GM21526 (cell line): Measurements from ENCODE around the gene WIF1.

Source experiments
- ATAC-seq: cut with Tn5 transposase; IDR thresholded peaks from one replicate; pipeline ENCODE4 v1.9.1; 2021; ENCODE audit warnings: moderate library complexity; ENCODE audit not compliant: unreplicated experiment, low FRiP score

Gene WIF1

DNA sequence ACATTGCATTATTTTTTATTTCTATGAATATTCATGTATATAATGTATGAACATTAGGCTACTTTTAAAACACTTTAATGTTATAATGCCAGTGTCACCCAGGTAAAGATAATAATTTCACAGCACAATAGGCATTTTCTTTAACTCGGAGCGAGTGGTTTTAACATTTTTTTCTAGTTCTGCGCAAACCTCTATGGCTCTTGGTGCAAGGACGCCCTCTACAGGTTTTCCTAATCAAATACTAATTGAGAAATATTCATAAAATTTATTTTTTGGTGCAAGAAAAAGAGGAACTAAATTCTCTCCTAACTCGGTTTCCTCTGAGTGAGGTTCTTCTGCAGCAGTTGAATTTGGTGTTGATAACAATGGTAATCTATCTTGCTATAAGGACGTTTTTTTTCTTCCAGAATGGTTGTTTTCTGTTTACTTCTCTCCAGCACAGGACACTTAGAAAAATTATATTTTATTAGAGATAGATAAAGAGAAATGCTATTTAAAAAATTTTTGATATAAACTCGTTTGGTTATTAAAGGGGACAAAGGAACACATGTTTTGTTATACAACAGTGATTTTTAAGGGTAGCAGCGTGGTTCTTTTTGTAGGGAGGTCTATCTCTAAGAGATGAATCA lies 2.4 kb upstream of the WIF1 start:
- ATAC-seq: no peak

DNA sequence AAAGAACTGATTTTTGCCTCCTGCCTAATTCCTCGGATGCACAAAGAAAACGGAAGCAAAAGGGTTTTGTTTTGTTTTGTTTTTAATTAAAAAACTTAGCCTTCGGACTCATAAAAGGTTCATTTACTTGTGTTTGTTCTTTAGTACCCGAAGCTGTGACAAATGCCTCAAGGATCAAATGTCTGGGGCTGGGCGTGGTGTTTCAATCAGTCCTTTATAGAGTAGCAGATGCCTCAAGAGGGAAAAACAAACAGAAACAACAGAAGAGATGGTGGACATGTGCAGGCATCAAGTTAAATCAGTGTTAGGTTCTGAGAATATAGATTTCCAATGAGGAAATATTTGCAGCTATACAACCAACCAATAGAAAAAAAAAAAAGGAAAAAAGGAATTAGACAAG lies 1.6 kb upstream of the WIF1 start:
- no peak for ATAC-seq

DNA sequence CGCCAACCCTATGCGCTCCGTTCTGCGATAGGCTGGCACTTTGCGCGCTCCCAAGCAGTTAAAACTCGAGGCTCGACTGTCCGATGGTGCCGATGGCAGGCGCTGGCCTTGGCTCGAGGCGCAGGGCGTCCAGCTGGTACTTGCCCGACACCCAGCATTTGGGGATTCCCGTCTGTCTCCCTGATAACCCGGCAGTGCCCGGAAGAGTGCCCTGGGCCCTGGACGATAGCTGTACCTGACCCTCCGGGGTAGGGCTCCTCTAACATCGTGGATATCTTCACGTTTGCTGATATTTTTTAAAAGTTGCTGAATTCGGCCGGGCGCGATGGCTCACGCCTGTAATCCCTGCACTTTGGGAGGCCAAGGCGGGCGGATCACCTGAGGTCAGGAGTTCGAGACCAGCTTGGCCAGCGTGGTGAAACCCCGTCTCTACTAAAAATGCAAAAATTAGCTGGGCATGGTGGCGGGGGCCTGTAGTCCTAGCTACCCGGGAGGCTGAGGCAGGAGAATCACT lies 908 bp upstream of the WIF1 start:
- no peak for ATAC-seq

DNA sequence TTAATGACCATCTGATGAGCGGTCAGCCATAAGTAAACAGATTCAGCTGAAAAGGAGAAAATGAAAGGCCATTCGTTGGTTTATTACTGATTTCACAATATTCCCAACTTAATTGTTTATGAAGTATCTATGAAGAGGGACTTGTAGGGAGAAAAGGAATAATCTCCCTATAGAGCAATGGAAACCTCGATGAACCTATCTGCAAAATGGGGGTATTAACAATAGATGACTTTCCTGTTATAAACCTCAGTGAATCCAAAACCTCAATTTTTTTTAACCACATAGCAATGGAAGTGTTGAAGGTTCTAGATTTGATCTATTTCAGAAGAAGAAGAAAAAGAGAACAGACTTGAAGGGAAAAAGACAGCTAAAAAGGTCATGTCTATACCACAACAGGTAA lies 2.0 kb downstream of the WIF1 start:
- ATAC-seq: no peak

DNA sequence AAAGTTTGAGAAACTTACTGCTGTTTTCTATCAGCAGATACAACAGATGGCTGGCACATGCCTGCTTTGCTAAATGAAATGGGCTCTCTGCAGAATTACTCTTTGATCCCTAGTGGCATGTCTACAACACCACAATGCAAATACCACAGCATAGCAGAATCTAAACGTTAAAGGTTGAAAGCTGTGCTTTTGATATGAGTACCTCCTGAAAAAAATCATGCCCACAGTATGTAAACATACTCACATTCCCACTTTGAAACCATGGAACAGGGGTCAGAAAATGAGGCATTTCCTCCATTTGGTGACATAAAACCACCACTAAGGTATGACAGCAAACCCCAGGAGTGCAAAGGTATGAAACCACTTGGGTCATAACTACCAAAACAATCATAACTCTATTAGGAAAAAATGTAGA lies 7.5 kb downstream of the WIF1 start:
- ATAC-seq: no peak

DNA sequence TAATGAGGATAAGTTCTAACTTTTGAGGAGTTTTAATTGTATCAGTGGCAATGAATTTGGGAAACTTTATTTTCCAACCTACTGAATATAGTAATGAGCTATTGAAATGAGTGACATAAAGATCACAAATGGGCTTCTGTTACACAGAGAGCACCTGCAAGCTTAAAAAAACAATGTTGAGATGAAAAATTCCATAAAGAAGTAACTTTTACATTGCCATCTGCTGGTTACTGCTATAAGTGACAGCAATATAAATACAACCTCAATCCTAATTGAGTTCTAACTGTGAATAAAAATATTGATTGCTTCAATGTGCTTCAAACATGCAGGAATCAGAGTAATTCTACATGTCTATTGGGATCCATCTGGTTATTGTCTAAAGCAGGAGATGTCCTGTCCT lies 14.2 kb downstream of the WIF1 start:
- ATAC-seq: no peak

DNA sequence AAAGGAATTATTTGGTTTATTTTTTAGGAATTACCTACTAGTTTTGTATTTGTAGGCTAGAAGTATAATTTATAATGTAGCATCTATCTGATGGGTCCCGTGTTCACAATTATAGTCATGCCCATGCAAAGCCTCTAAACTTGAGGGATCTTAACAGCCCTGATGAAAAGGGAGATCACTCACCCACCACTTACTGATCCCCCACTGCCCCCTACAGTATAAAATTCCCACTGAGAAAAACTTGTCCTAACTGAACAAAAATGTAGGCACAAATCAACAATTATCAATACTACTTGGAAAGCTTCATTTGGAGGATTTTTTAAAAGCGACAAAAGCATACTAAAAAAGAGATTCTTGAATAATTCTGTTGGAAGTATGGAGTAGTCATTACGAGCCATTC lies 21.0 kb downstream of the WIF1 start:
- no peak for ATAC-seq

DNA sequence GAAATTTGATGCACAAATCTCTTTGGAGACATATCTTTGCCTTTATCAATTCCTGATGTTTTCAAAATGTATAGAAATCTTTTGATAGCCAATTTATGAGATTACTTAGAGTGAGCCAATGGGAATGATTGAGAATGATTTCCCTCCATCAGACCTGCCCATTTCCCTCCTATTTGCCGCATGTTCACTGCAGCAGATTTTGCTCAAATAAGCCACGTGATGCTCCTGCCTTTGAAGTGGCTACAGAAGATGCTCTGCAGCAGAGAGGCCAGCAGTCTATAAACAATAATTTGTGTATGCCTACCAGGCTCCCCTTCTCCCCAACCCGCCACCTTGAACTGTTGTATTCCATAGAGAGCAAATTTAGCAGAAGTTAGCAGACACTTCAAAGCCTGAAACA lies 21.9 kb downstream of the WIF1 start:
- ATAC-seq: no peak

DNA sequence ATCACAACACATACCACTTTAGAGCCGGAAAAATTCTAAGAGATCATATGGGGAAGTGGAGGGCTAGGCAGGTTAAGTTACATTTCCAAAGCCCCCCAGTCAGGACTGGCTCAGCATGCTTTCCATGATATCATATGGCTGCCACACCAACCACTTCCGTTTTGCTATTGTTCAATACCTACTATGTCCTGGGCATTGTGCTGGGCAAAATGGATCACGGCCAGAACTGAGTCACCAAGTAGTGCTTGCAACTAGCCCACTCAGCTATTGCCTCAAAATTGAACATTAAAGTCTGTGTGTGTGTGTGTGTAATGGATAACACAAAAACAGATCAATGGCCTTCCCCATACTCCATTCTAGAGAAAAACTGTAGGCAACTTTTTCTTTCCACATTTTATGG lies 22.7 kb downstream of the WIF1 start:
- no peak for ATAC-seq

DNA sequence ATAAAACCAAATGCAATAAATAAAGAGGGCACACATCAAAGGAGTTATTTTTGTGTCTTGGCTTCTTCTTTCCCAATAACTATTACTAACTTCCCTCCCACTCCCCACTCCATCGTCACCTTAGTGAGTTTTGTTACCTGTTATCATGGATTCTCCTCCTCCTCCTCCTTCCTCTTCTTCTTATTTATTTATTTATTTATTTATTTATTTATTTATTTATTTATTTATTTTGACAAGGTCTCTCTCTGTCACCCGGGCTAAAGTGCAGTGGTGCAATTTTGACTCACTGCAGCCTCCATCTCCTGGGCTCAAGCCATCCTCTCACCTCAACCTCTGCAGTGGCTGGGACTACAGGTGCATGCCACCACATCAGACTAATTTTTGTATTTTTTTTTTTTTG lies 26.4 kb downstream of the WIF1 start:
- ATAC-seq: no peak

DNA sequence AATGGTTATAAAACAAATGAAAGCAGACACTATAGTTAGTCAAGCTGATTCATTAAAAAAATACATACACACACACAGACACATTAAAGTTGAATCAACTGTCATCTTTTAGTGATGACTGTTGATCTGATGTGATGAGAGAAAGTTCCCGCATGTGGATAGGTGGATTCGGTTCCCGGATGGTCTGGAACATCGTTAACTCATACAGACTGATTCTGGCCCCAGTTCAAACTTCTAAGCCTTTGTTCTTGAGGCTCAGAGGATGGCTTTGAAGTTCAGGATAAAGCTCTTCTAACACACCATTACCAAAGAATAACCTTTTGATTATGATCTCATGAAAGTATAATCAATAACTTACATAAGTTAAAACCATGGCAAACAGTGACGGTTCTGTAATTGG lies 27.5 kb downstream of the WIF1 start:
- ATAC-seq: no peak

DNA sequence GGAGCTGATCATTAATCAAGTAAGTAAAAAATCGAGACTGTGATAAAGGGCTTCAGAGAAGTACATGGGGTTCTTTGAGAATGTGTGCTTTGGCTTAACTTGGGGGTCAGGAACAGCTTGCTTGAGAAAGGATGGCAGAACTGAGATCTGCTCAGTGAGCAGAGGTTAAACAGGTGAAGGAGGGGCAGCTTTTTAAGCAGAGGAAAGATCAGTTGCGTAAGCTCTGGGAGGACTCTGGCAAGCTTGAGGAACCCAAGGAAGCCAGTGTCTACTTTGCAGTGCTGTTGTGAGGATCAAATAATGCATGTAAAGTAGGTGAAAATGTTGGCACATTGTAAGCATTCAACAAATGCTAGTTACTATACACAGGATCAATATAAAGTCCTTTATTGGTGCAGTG lies 30.6 kb downstream of the WIF1 start:
- no peak for ATAC-seq

DNA sequence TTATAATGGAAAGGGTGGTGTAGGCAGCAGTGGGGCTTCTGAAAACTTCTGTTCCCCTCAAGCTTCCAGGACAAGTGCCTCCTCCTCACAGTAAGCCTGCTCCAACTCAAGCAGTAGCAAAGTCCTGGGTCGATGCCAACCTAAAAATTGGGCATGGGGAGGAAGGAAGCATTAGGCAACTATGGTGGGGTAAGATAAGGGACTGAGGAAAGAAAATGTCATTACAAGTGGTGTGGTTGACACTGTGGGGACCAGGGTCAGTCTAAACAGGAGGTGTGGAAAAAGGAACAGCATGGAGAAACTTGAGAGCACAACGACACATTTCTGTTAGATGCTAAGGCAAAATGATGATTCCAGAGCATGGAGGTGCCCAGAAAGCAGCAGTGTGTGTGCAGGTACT lies 34.9 kb downstream of the WIF1 start:
- no peak for ATAC-seq

DNA sequence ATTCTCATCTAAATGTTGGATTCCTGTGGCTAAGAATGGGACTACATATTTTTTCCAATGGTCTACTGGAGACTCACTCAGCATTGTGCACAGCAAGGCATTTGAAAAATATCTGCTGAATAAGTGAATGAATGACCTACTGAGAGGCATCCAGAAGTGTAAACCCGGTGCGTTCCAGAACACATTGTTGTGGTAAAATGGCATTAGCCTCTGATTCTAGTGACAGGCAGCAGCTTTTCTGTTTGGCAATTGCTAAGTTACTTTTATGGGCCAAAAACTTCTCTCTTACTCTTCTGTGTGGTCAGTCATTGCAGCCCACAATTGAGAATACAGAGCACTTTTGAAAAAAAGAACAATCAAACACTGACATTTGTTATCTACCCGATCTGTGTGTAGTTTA lies 36.5 kb downstream of the WIF1 start:
- ATAC-seq: no peak

DNA sequence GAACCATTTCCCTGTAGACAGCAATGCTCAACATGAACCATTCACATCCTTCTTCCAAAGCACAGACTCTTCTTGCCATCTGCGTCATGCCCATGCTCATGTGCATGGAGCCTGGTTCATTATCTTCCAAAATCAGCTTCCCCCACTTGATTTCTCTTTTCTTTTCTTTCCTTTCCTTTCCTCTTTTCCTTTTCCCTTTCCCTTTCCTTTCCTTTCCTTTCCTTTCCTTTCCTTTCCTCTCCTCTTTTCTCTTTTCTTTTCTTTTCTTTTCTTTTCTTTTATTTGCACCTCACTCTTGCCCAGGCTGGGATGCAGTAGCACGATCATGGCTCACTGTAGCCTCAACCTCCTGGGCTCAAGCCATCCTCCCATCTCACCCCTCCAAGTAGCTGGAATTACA lies 37.5 kb downstream of the WIF1 start:
- ATAC-seq: no peak

DNA sequence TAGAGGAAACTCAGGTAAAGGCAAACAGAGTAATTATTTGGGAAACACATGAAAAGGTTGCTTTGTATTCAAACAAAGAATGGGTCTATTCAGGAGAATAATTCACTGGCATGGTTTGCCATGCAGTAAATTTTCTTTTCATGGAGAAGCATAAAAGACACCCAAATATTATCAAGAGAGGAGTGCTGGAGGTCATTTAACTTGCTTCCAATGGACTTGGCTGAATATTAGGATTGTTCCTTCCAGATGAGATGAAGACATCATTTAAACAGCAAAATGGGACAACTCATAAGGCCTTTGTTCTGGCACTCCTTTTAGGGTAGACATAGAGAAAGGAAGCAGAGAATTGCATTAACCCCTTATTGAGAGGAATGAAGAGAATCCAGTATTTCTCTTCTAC lies 38.7 kb downstream of the WIF1 start:
- ATAC-seq: no peak

DNA sequence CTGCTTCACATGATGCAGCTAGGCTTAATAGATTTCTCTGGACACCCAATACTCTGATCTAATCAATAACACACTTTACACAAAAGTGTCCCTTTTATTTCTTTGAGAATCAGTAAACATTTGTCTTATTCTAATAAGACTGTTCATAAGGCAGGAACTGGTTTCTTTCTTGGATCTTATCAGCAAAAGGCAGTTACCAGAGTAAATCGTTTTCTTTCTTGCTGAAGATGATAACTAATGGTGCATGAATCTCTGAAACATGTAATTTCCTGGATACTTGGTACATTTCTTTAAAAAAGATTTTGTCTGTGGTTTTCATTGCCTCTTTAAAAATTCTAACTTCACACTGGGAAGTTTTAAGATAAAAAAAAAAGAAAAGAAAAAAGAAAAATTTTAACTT lies 39.6 kb downstream of the WIF1 start:
- ATAC-seq: no peak

DNA sequence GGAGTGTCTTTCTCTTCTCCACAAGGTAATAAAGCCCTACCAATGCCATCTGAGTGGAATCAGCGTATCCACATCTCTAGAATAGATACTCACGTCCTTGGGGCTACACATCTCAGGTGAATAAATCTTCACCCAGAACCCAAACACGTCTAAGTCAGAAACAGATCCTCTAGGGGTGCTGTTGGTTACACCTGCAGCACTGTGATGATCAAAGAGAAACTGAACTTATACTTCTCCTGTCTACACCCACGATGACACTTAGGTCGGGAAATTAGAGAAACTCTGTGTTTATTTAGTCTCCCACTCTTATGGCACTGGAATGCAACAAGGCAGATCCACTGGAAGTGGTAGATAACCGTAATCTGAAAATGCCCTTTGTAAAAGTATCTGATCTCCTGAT lies 46.2 kb downstream of the WIF1 start:
- no peak for ATAC-seq

DNA sequence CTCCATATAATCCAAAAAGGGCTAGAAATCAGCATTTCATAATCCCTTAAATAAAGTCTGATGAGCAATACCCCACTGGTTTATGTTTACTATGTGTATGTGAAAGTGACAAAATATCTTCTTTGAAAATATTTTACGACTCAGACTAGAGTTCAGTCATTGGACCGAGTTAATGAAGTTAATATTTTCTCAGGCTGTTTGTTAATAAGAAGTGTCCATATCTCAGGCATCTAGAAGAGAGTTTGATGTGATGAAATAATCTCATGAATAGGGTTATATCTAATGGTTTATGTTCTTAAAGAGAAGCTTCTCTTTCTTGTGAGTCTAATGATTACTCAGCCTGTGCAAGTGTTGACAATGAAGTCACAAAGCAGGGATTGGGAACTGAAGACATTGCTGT lies 51.8 kb downstream of the WIF1 start:
- ATAC-seq: no peak

DNA sequence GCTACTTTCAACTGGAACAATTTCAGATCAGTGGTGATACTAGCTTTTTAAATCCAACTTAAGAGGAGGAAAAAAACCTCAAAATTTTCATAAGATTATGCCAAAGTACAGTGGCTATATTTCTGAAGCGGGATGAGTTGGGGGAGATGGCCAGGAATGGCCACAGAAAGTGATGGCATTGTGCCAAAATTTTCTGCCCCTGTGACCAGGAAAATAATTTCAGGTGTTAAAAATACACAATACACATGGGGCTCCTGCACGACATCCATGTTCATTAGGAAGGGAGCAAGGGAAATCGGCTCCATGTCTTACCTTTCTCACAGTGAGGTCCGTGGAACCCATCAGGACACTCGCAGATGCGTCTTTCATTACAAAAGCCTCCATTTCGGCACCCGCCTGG lies 53.7 kb downstream of the WIF1 start:
- no peak for ATAC-seq

DNA sequence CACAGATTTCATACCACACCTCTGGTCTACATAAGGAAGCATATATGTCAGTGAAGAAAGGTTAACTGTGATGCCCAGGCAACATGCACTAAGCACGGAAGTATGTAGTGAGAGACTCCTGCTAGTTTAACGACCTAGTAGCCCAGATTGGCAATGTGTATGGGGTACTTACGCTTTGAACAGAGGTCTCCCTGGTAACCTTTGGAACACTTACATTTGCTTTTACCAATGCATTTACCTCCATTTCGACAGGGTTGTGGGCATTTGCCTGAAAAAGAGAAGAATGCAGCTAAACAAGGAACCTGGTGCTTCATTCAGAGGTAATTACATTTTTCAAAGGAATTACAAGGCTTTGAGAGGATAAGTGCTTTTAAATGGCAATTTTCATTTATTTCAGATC lies 65.2 kb downstream of the WIF1 start:
- no peak for ATAC-seq

DNA sequence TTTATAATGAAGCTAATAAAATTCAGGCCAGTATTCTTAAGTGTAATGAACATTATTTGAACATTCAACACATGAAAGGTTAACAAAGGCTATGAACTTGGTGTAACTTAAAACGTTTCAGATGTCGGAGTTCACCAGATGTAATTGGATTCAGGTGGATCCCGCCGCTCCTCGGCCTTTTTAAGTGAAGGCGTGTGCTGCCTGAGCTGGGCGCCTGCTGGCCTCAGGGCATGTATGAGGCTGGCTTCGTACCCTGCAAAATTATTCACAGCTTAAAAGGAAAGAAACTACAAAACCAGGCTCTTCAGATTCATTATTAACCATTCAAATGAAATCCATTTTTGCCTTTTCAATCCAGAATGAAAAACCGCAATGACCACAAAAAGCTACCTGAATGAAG lies 69.9 kb downstream of the WIF1 start:
- no peak for ATAC-seq

DNA sequence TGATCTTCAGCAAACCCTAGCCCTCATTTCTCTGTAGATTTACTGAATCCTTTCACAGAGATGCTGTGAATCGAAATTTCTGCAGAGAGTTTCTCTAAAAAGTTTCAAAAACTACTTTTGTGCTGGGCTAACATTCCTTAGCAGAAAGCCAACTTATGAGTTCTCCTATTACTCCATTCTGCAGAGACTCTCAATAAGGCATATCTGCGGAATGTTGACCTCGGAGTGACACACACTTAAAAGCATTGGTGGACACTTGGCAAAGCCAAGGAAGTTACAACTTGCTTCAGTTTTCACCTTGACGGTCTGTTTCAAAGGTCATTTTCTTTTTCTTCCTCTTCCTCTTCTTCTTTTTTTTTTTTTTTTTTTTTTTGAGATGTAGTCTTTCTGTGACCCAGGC lies 75.8 kb downstream of the WIF1 start:
- no peak for ATAC-seq
